ENCODE results near the gene HCRTR1.
A peak's percentile ranks its signal among the peaks of the same experiment; 100 is the strongest.

HCRTR1 gene

DNA sequence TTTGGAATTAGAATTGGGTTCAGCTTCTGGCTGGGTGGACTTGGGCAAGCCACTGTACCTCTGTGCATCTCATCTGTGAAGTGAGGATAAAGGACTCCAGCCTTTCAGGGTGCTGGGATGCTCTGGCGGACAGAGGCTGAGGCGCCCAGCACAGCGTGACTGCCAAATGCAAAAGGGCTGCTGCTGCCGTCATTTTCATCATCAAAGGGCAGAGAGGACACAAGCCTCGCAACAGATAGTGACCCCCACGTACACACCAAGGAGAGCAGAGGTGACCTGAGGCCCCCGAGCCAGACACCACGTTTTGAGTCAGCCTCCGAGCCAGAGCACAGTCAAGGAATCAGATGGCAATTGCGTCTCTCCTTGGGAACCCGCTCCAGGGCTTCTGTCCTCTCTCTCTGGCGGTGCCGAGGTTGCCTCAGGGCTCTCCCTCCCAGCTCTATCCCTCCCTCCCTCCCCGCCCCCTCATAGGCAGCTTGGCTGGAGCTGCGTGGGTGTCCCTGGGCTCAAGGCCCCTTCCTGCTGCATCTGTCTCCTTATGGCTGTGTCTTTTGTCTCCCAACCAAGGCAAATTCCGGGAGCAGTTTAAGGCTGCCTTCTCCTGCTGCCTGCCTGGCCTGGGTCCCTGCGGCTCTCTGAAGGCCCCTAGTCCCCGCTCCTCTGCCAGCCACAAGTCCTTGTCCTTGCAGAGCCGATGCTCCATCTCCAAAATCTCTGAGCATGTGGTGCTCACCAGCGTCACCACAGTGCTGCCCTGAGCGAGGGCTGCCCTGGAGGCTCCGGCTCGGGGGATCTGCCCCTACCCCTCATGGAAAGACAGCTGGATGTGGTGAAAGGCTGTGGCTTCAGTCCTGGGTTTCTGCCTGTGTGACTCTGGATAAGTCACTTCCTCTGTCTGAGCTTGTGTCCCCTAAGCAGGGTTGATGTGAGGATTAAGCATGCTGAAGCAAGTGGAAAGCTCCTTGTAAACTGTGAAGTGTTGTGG, 9.0 kb downstream of the HCRTR1 start:
- peak; percentile 54 for DNase-seq (ENCODE audit: low read depth, low spot score)

DNA sequence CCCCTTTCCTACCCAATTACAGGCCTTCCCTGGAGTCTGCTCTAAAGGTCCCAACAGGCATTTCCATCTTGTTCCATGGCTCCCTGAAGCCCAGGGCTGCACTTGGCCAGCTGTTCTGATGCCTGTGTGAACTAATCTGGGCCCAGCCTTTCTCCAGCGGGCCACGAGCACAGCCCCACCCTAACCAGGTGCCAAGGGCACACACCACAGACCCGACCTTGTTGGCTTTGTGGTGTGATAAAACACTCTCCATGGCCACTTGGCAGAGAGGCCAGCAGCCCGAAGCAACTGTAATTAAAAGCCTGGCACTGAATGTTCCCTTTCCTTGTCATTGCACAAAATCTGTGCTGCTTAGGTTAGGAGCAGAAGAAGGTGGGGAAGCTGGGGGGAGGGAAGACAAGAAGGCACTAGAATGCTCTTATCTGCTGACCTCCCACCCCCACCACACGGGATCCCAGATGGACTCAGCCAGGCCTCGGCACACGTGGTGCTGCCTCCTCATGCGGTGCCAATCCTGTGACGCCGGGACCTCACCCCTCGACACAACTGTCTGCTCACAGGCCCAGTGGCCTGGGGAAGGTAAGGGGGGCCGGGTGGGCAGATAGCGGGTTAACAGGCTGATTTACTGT, 9.9 kb downstream of the HCRTR1 start:
- DNase-seq (ENCODE audit: low read depth, low spot score): no peak

DNA sequence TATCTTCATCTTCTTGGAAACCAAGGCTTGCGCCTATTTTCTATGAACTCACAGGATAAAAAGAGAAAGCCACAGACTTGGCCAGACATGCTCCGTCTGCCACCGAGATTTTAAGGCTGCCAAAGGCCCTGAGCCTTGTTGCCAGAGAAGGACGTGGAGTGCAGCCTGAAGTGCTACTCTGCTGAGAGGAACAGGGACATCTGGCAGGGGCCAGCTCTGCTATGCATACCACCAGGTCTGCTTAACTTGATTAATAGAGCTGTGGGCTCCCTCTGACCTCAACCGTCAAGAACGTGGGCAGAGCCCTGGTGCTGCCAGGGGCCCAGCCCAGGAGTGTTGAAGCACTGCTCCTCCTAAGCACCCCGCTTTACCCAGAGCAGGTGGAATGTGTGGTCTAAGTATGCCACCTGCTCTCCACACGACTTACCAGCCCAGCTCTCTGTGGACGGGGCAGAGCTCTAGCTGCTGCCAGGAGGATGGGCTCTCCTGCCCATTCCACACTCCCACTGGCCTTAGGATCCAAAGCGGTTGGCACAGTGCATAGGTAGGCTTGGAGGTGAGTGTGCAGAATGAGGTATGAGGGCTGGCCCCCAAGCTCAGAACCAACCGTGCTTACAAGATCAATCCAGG, 10.6 kb downstream of the HCRTR1 start:
- peak; percentile 88 for DNase-seq (ENCODE audit: low read depth, low spot score)

- peak; percentile 50 for DNase-seq (ENCODE audit: low read depth, low spot score)
Measured at GRCh38 chr1:31628931-31629556, 11.6 kb downstream of the HCRTR1 start.

DNA sequence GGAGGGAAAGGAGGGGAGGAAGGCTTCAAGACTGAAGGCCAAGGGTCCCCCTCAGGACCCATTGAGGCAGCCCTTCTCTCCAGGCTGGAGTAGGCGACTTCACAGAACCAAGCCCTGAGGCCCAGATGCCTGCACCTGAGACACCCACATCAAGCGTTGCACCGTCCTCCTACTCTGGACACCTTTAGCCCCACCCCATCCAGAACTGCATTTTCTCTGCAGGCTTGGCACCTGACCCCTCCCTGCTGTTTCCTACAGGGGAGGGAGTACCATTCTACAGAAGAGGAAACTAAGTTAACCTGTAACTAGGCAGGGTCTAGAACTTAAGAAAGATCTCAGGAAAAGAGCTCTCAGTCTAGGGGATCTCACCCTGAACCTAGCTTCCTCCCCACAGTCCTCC, 15.2 kb downstream of the HCRTR1 start:
- no peak for DNase-seq (ENCODE audit: low read depth, low spot score)

GRCh38 chr1:31633117-31633516, 15.6 kb downstream of the HCRTR1 start:
- DNase-seq (ENCODE audit: low read depth, low spot score): no peak

GRCh38 chr1:31637915-31638673, 20.6 kb downstream of the HCRTR1 start:
- DNase-seq (ENCODE audit: low read depth, low spot score): no peak

GRCh38 chr1:31639543-31639942, 22.1 kb downstream of the HCRTR1 start:
- DNase-seq (ENCODE audit: low read depth, low spot score): peak; percentile 28

- no peak for DNase-seq (ENCODE audit: low read depth, low spot score)
Measured at GRCh38 chr1:31640179-31640578, 22.7 kb downstream of the HCRTR1 start.

- no peak for DNase-seq (ENCODE audit: low read depth, low spot score)
Measured at GRCh38 chr1:31640964-31641363, 23.5 kb downstream of the HCRTR1 start.

- no peak for DNase-seq (ENCODE audit: low read depth, low spot score)
Measured at GRCh38 chr1:31642366-31642765, 24.9 kb downstream of the HCRTR1 start.

- no peak for DNase-seq (ENCODE audit: low read depth, low spot score)
Measured at GRCh38 chr1:31642897-31643296, 25.4 kb downstream of the HCRTR1 start.

DNA sequence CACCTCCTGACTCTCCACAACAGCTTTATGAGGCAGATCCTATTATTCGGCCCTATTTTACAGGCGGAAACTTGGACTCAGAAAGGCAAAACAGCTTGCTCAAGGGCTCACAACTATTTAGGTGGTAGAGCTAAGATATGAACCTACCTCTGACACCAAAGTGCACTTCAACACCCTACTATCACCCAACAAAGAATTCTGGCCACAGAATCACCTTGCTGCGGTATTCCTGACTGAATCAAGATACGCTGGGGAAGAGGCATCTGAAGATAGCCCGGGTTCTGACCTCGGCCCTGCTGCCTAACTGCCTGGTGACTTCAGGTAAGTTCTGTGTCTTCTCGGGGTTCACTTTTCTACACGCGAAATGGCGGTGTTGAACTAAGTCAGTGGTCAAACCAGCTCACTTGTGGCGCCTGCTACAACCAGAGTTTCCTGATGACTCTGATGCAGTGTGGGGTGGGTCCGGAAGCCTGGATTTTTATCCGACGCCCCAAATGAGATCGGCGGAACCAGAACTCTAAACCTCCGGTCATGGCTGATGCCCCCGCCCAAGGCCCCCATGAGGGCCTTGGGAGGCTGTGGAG, 26.6 kb downstream of the HCRTR1 start:
- no peak for DNase-seq (ENCODE audit: low read depth, low spot score)

DNA sequence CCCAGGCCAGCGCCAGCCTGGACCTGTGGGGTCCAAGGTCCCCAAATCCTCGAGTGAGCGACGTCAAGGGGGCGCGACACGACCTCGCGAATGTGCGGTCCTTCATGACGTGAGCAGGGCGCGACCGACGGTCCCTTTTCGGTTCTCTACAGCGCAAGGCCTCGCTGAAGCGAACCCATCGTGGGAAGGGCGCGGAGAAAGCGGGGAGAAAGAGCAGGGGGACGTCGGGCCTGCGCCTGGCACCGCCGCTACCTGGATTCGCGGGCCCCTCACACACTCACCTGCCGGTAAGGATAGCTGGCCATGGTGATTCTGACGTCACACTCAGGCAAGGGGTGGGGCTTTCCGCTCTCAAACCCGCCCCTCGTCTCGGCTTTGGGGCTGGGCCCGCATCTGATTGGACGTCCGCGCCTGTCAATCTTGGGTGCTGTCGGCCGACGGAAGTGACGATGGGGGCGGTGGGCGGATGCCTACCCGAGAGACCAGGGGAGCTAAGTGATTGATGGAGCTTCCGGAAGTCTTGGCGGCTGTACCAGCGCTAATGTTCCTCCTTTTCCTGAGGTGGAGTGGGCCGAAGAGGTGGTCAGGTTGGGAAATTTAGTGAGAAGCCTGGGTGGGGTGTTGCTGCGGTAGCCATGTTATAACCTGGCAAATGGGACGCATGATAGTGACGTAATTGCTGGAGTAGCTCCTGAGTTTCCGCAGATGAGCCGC, 27.2 kb downstream of the HCRTR1 start, which contains the start of gene PEF1:
Gene PEF1, minus strand, starts transcription at position 317 of the 714 bp plus-strand sequence. Its CDS starts 12 bp downstream, at position 305.
- peak; percentile 99 for DNase-seq (ENCODE audit: low read depth, low spot score)

GRCh38 chr1:31645274-31645568, 27.7 kb downstream of the HCRTR1 start:
- DNase-seq (ENCODE audit: low read depth, low spot score): no peak

GRCh38 chr1:31646259-31646960, 28.9 kb downstream of the HCRTR1 start:
- no peak for DNase-seq (ENCODE audit: low read depth, low spot score)

GRCh38 chr1:31647106-31647505, 29.6 kb downstream of the HCRTR1 start:
- DNase-seq (ENCODE audit: low read depth, low spot score): peak; percentile 88

- DNase-seq (ENCODE audit: low read depth, low spot score): no peak
Measured at GRCh38 chr1:31648190-31648589, 30.7 kb downstream of the HCRTR1 start.

DNA sequence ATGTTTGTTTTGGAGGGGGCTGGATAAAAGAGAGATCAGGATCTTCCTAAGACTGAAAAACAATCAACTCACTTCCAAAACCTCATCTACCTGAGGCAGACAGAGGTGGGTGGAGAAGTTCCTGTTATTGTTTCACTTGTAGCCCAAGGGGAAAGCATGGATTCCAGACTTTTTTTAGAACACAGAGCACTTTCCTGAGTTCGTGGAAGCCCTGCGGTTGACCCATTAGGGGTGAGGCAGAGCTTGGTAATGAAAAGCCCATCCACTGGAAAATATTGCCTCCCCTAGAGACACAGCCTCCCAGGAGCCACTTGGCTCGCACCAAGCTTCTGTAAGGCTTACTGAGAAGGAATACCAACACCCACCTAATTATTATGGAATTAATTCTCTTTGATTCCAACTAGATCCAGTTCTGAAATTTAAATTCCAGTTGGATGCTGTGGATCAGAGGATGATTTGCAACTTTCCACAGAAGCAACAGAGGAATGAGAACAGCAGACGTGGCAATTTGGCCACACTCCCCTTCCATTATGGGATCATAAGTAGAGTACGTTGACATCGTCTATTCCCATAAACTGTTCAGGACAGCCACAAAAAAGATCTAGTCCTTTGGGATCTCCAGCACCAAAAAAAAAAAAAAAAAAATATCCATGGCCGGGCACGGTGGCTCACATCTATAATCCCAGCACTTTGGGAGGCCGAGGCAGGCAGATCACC, 31.3 kb downstream of the HCRTR1 start:
- DNase-seq (ENCODE audit: low read depth, low spot score): peak; percentile 44

All from astrocyte of the hippocampus (primary cell).